A549 (cell line): ENCODE data around the gene FBRSL1. TPM values are rescaled to one million over a fixed set of nuclear protein-coding genes. Genes with fewer than 3 reads are reported as not detected.

ENCODE experiments used
- ATAC-seq, 2 experiments: fragments of 200-7000 bp in 1 of 2; fragments of >200 bp in 1 of 2; cut with Nextera tagmentation in 1 of 2; cut with Tn5 transposase in 1 of 2; 3 replicates each; pipeline versions ENCODE4 v1.8.0 to v1.9.1; 2018 to 2020; ENCODE audit warnings: mild to moderate bottlenecking in 1 of 2, moderate library complexity in 1 of 2
- CTCF ChIA-PET: fragments of 300-600 bp; sonication (Branson Sonifier 250); formaldehyde crosslinking; extraction: SDS; loops from one replicate; lab custom pipeline; 2021; ENCODE audit warnings: antibody characterized with exemption, inconsistent platforms; lab: Yijun Ruan, JAX
- POLR2A ChIA-PET: fragments of 350-600 bp; formaldehyde crosslinking; extraction: SDS; loops from one replicate; lab custom pipeline; 2021; ENCODE audit warnings: antibody characterized with exemption, inconsistent platforms; lab: Yijun Ruan, JAX
- DNase-seq, 2 experiments: peaks; one replicate each; pipeline versions ENCODE4 v3.0.0 to v3.0.0-alpha.2; 2011 to 2016; ENCODE audit warnings: low read depth in 1 of 2, low spot score in 1 of 2
- FAIRE-seq: peaks from 2 replicates; lab custom pipeline; 2011; peaks lifted over from hg19 to GRCh38; lab: Jason Lieb, UNC
- H3K27ac ChIP-seq, 2 experiments: fragments of >200 bp; sonication (Bioruptor Twin); formaldehyde crosslinking; 3 replicates each; pipeline ENCODE4 v1.5.1; 2016 to 2017
- H3K4me1 ChIP-seq: fragments of >200 bp; sonication (Bioruptor Twin); formaldehyde crosslinking; 3 replicates; pipeline ENCODE4 v1.6.1; 2016
- H3K4me2 ChIP-seq: fragments of >200 bp; sonication (Bioruptor Twin); formaldehyde crosslinking; 3 replicates; pipeline ENCODE4 v1.6.1; 2016
- H3K4me3 ChIP-seq: fragments of >200 bp; sonication (Bioruptor Twin); formaldehyde crosslinking; 3 replicates; pipeline ENCODE4 v1.5.1; 2016
- H3K9me3 ChIP-seq: fragments of >200 bp; sonication (Bioruptor Twin); formaldehyde crosslinking; 3 replicates; pipeline ENCODE4 v1.6.1; 2016
- BHLHE40 ChIP-seq: IDR thresholded peaks from 2 replicates; pipeline ENCODE4 v1.6.1; 2012; ENCODE audit warnings: low read depth, low read length, inconsistent platforms
- CBX2 ChIP-seq: fragments of 200-600 bp; sonication (generic); IDR thresholded peaks from 2 replicates; pipeline ENCODE4 v1.6.1; 2016; ENCODE audit warnings: low read depth, mild to moderate bottlenecking, borderline replicate concordance
- CBX8 ChIP-seq: fragments of 200-600 bp; sonication (generic); IDR thresholded peaks from 2 replicates; pipeline ENCODE4 v1.6.1; 2016
- EHMT2 ChIP-seq: fragments of 200-600 bp; sonication (generic); IDR thresholded peaks from 2 replicates; pipeline ENCODE4 v1.6.1; 2016; ENCODE audit warnings: antibody characterized with exemption, low read depth, mild to moderate bottlenecking, moderate library complexity
- EP300 ChIP-seq, 2 experiments: fragments of >200 bp; sonication (Bioruptor Twin); formaldehyde crosslinking; IDR thresholded peaks; 2 replicates in 1 of 2; 3 replicates in 1 of 2; pipeline ENCODE4 v1.6.1; 2016 to 2017
- FOSB ChIP-seq: fragments of 250-450 bp; sonication (Bioruptor Pico); IDR thresholded peaks from 2 replicates; pipeline ENCODE4 v1.5.0; 2020; ENCODE audit warnings: mild to moderate bottlenecking, moderate library complexity
- FOSL2 ChIP-seq, 2 experiments: fragments of 450-650 bp in 1 of 2; fragments of >200 bp in 1 of 2; sonication (Bioruptor Twin) in 1 of 2; formaldehyde crosslinking; IDR thresholded peaks; 2 replicates each; pipeline versions ENCODE4 v1.5.0 to v1.6.1; 2016 to 2020; ENCODE audit warnings: mild to moderate bottlenecking in 1 of 2, moderate library complexity in 1 of 2
- HDAC2 ChIP-seq: fragments of 200-600 bp; sonication (generic); IDR thresholded peaks from 2 replicates; pipeline ENCODE4 v1.6.1; 2016
- HEYL ChIP-seq: fragments of 250-450 bp; sonication (Bioruptor Pico); IDR thresholded peaks from 2 replicates; pipeline ENCODE4 v1.8.0; 2021; ENCODE audit warnings: mild to moderate bottlenecking, moderate library complexity
- HOXB5 ChIP-seq: fragments of 250-450 bp; sonication (Bioruptor Pico); IDR thresholded peaks from 2 replicates; pipeline ENCODE4 v1.5.0; 2020; ENCODE audit warnings: mild to moderate bottlenecking, moderate library complexity
- JUN ChIP-seq, 2 experiments: fragments of >200 bp; sonication (Bioruptor Twin); formaldehyde crosslinking; IDR thresholded peaks; 2 replicates in 1 of 2; 3 replicates in 1 of 2; pipeline ENCODE4 v1.6.1; 2016 to 2017
- KDM5A ChIP-seq: fragments of 200-600 bp; sonication (generic); IDR thresholded peaks from 2 replicates; pipeline ENCODE4 v1.6.1; 2016; ENCODE audit warnings: antibody characterized with exemption, mild to moderate bottlenecking
- MAFK ChIP-seq: fragments of 450-650 bp; IDR thresholded peaks from 2 replicates; pipeline ENCODE4 v1.6.1; 2014; ENCODE audit not compliant: partially characterized antibody
- MYC ChIP-seq: IDR thresholded peaks from 2 replicates; pipeline ENCODE4 v1.6.1; 2012; ENCODE audit warnings: mild to moderate bottlenecking, inconsistent platforms, low read length, improper control_type of control experiment, borderline replicate concordance
- NFE2L2 ChIP-seq: fragments of 150-350 bp; conservative IDR thresholded peaks from 2 replicates; pipeline ENCODE4 v1.6.1; 2014; ENCODE audit warnings: low read length
- NPAS2 ChIP-seq: fragments of 250-450 bp; sonication (Bioruptor Pico); IDR thresholded peaks from 2 replicates; pipeline ENCODE4 v1.8.0; 2022; ENCODE audit warnings: mild to moderate bottlenecking, moderate library complexity, borderline replicate concordance
- POLR2A ChIP-seq: IDR thresholded peaks from 2 replicates; pipeline ENCODE4 v1.6.1; 2012; ENCODE audit warnings: mild to moderate bottlenecking, low read length
- RARB ChIP-seq: fragments of 250-450 bp; sonication (Bioruptor Pico); IDR thresholded peaks from 2 replicates; pipeline ENCODE4 v1.8.0; 2021; ENCODE audit warnings: mild to moderate bottlenecking, moderate library complexity
- RCOR1 ChIP-seq: fragments of 150-350 bp; IDR thresholded peaks from 2 replicates; pipeline ENCODE4 v1.6.1; 2014; ENCODE audit warnings: antibody characterized with exemption, low read length, low read depth
- RNF2 ChIP-seq: fragments of 200-600 bp; sonication (generic); IDR thresholded peaks from 2 replicates; pipeline ENCODE4 v1.6.1; 2016; ENCODE audit warnings: low read depth, mild to moderate bottlenecking, antibody characterized with exemption, moderate library complexity, borderline replicate concordance
- TP53 ChIP-seq: fragments of 250-450 bp; sonication (Bioruptor Pico); IDR thresholded peaks from 2 replicates; pipeline ENCODE4 v1.5.0; 2021; ENCODE audit warnings: mild to moderate bottlenecking, moderate library complexity
- WGBS: methylation state at CpG from one replicate; pipeline ENCODE4 v1.1.6; 2017; ENCODE audit errors: missing lambda C conversion rate; 5-methylcytosine and 5-hydroxymethylcytosine counted together
- polyA plus RNA-seq, 4 experiments: library from polyadenylated mRNA; depleted of rRNA in 3 of 4; stranded (reverse); fragments of >200 nt; fragmentation: RNase III in 1 of 4; extraction: RNeasy Plus Mini Kit Qiagen cat#74134 plus additional on column Dnase treatment in 1 of 4; gene quantifications; 2 replicates in 3 of 4; 3 replicates in 1 of 4; pipeline ENCODE4 v1.2.3, GENCODE V29; 2011 to 2017
- TF ChIP-seq, protein P1 (sequence below): fragments of >200 bp; sonication (Bioruptor Twin); formaldehyde crosslinking; IDR thresholded peaks from 3 replicates; pipeline ENCODE4 v1.5.1; 2016
- TF ChIP-seq, protein P2 (sequence below): IDR thresholded peaks from 2 replicates; pipeline ENCODE4 v1.6.1; 2012
- TF ChIP-seq, protein P3 (sequence below): fragments of 200-600 bp; sonication (generic); IDR thresholded peaks from 2 replicates; pipeline ENCODE4 v1.6.1; 2016; ENCODE audit warnings: antibody characterized with exemption, mild to moderate bottlenecking, moderate library complexity

FBRSL1 gene
- polyA plus RNA-seq, 2 of the 4 experiments (the other 2 are of a cell fraction), result 3.0 to 32.8 TPM

DNA sequence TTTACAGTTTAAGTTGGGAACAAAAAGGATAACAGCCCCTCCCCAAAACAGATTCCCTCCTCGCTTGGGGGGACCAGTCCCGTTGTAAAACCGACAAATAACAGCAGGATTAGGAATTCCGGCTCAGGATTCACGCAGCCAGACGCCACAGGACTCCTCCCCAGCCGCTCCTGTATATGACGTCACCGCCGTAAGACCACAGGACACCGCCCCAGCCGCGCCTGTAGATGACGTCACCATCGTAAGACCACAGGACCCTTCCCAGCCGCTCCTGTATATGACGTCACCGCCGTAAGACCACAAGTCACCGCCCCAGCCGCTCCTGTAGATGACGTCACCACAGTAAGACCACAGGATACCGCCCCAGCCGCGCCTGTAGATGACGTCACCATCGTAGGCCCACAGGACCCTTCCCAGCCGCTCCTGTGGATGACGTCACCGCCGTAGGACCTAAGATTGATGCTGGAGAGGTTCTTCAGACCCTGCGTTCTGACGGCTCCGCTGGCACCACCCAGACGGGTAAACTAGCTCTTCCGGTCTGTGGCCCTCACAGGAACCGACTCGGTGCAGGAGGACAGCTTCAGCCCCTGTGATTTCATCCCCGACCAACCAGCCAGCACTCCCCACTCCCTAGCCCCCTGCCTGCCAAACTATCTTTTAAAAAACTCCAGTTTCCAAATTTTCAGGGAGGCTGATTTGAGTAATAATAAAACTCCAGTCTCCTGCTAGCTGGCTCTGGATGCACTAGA, 43.9 kb upstream of the FBRSL1 start:
- peak overlapping the region; percentile 85 for H3K4me2 ChIP-seq
- H3K27ac ChIP-seq, result peak overlapping the region; percentile 80 to 88
- 4% methylated on average over 37 of the region's 39 CpGs for WGBS
- CTCF ChIA-PET, result interaction anchor here (1.0 to 1.8 kb wide), 4 partner anchors 17 to 115 kb away, joined by 3 to 10 read pairs (median 4); no protein-coding TSS in a partner anchor
- H3K9me3 ChIP-seq, result no peaks in the 10 kb centered on the region
- peak overlapping the region; percentile 74 for H3K4me3 ChIP-seq
- H3K4me1 ChIP-seq, result no peaks in the 10 kb centered on the region
- DNase-seq (peak; percentile 89 to 100), FAIRE-seq (peak; percentile 91), ATAC-seq (peak; percentile 80 to 85)
- no peak for TF ChIP-seq CBX2
- TF ChIP-seq, protein P1, sequence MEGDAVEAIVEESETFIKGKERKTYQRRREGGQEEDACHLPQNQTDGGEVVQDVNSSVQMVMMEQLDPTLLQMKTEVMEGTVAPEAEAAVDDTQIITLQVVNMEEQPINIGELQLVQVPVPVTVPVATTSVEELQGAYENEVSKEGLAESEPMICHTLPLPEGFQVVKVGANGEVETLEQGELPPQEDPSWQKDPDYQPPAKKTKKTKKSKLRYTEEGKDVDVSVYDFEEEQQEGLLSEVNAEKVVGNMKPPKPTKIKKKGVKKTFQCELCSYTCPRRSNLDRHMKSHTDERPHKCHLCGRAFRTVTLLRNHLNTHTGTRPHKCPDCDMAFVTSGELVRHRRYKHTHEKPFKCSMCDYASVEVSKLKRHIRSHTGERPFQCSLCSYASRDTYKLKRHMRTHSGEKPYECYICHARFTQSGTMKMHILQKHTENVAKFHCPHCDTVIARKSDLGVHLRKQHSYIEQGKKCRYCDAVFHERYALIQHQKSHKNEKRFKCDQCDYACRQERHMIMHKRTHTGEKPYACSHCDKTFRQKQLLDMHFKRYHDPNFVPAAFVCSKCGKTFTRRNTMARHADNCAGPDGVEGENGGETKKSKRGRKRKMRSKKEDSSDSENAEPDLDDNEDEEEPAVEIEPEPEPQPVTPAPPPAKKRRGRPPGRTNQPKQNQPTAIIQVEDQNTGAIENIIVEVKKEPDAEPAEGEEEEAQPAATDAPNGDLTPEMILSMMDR, result no peak
- TF ChIP-seq RCOR1, result no peak
- TF ChIP-seq JUN (IDR thresholded peaks at IDR 0.05), result peak in 1 of 2 experiments; percentile 36; a peak in 1 of 5 replicates
- no peak for TF ChIP-seq CBX8
- no peak for TF ChIP-seq EP300 (IDR thresholded peaks at IDR 0.05)
- TF ChIP-seq FOSL2 (IDR thresholded peaks at IDR 0.05), result no peak
- TF ChIP-seq FOSL2 (CRISPR knock-in tag; IDR thresholded peaks at IDR 0.05), result peak; percentile 100
- no peak for TF ChIP-seq HOXB5 (CRISPR knock-in tag)
- TF ChIP-seq RNF2, result no peak
- TF ChIP-seq RARB (CRISPR knock-in tag), result no peak
- TF ChIP-seq HDAC2, result no peak
- no peak for TF ChIP-seq NPAS2
- TF ChIP-seq EHMT2, result no peak
- no peak for TF ChIP-seq MYC
- TF ChIP-seq, protein P2, sequence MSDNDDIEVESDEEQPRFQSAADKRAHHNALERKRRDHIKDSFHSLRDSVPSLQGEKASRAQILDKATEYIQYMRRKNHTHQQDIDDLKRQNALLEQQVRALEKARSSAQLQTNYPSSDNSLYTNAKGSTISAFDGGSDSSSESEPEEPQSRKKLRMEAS, result peak; percentile 58
- no peak for TF ChIP-seq KDM5A
- no peak; the same call in 1 of the 2 replicates for TF ChIP-seq POLR2A
- TF ChIP-seq HEYL (CRISPR knock-in tag), result no peak
- TF ChIP-seq NFE2L2, result no peak
- no peak for TF ChIP-seq FOSB (CRISPR knock-in tag)
- no peak for TF ChIP-seq BHLHE40
- POLR2A ChIA-PET, result interaction anchor here (0.5 kb wide), 1 partner anchor 116 kb away, joined by 3 read pairs; the partner anchor contains the start of gene GALNT9

DNA sequence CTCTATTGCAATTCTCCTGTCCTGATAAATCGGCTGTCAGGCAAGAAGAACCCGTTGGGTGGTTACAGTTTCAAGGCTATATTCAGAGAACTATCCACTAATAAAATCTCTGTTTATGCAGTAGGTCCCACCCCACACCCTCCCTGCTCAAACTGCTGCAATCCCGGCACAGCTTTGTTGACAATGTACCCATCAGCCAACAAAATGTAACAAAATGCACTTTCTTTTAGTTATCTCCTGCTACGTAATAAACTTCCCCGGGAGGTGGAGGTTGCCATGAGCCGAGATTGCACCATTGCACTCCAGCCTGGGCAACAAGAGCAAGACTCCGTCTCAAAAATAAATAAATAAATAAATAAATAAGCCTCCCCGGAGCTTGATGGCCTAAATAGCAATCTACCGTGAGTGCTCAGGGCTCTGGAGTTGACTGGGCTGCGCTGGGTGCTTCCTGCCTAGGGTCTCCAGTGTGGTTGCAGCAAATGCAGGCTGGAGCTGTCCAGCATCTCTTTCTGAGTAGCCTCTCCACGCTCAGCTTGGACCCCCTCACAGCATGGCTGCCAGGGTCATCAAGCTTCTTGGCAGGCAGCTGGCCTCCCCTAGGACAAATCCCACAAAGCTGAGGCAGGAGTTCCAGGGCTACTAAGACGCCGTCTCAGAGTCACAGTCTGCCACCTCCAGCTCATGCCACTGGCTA, 43.2 kb upstream of the FBRSL1 start:
- CTCF ChIA-PET, result interaction anchor here (1.0 to 1.8 kb wide), 6 partner anchors 16 to 153 kb away, joined by 3 to 10 read pairs (median 4); no protein-coding TSS in a partner anchor
- POLR2A ChIA-PET, result no interaction called here
- no peak for FAIRE-seq

More for the DNA sequence above, 43.2 kb upstream of the FBRSL1 start:
- Histone ChIP-seq H3K4me3 (peak overlapping the region; percentile 74), H3K4me1 (no peaks in the 10 kb centered on the region), H3K9me3 (no peaks in the 10 kb centered on the region), H3K27ac (peak overlapping the region; percentile 80 to 88), H3K4me2 (peak overlapping the region; percentile 85)
- no peak for ATAC-seq
- TF ChIP-seq MAFK, result no peak
- no peak for TF ChIP-seq MYC
- TF ChIP-seq, protein P3, sequence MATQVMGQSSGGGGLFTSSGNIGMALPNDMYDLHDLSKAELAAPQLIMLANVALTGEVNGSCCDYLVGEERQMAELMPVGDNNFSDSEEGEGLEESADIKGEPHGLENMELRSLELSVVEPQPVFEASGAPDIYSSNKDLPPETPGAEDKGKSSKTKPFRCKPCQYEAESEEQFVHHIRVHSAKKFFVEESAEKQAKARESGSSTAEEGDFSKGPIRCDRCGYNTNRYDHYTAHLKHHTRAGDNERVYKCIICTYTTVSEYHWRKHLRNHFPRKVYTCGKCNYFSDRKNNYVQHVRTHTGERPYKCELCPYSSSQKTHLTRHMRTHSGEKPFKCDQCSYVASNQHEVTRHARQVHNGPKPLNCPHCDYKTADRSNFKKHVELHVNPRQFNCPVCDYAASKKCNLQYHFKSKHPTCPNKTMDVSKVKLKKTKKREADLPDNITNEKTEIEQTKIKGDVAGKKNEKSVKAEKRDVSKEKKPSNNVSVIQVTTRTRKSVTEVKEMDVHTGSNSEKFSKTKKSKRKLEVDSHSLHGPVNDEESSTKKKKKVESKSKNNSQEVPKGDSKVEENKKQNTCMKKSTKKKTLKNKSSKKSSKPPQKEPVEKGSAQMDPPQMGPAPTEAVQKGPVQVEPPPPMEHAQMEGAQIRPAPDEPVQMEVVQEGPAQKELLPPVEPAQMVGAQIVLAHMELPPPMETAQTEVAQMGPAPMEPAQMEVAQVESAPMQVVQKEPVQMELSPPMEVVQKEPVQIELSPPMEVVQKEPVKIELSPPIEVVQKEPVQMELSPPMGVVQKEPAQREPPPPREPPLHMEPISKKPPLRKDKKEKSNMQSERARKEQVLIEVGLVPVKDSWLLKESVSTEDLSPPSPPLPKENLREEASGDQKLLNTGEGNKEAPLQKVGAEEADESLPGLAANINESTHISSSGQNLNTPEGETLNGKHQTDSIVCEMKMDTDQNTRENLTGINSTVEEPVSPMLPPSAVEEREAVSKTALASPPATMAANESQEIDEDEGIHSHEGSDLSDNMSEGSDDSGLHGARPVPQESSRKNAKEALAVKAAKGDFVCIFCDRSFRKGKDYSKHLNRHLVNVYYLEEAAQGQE, result peak; percentile 60
- no peak for TF ChIP-seq FOSL2 (IDR thresholded peaks at IDR 0.05)
- TF ChIP-seq FOSL2 (CRISPR knock-in tag; IDR thresholded peaks at IDR 0.05), result no peak
- no peak for TF ChIP-seq TP53 (CRISPR knock-in tag)
- no peak for DNase-seq
- 82% methylated on average over 13 of the region's 13 CpGs for WGBS
